HepG2 (cell line): Measurements from ENCODE around the gene PTGIS. TPM values are rescaled to one million over a fixed set of nuclear protein-coding genes. Genes with fewer than 3 reads are reported as not detected.

ENCODE experiments used
- ARID4A ChIP-seq: sonication (generic); formaldehyde crosslinking; IDR thresholded peaks from 2 replicates; pipeline ENCODE4 v1.5.0; 2020; ENCODE audit warnings: mild to moderate bottlenecking, missing genetic modification reagents, borderline replicate concordance
- ELF3 ChIP-seq: IDR thresholded peaks from 2 replicates; pipeline ENCODE4 v1.6.1; 2016; ENCODE audit warnings: missing genetic modification reagents, missing compliant biosample characterization
- ETV5 ChIP-seq: IDR thresholded peaks from 2 replicates; pipeline ENCODE4 v1.6.1; 2018; ENCODE audit warnings: missing biosample characterization, missing genetic modification reagents, inconsistent platforms, borderline replicate concordance
- FOXP1 ChIP-seq, 2 experiments: fragments of 450-650 bp in 1 of 2; IDR thresholded peaks; 2 replicates each; pipeline ENCODE4 v1.6.1; 2017 to 2018; ENCODE audit warnings: antibody characterized with exemption in 1 of 2
- HNF4A ChIP-seq: sonication (generic); formaldehyde crosslinking; IDR thresholded peaks from 2 replicates; pipeline ENCODE4 v1.4.0; 2020; ENCODE audit warnings: missing genetic modification reagents
- HNRNPH1 ChIP-seq: fragments of 200-400 bp; formaldehyde crosslinking; optimal IDR thresholded peaks from 2 replicates; pipeline ENCODE3; 2017; ENCODE audit warnings: mild to moderate bottlenecking, low read depth, low read length
- KDM4B ChIP-seq: sonication (generic); formaldehyde crosslinking; IDR thresholded peaks from 2 replicates; pipeline ENCODE4 v1.4.0; 2020; ENCODE audit warnings: missing genetic modification reagents
- PHF5A ChIP-seq: IDR thresholded peaks from one replicate; pipeline ENCODE4 v1.6.1; 2018; ENCODE audit warnings: low read depth, missing genetic modification reagents; ENCODE audit not compliant: unreplicated experiment
- ZMYM2 ChIP-seq: sonication (generic); formaldehyde crosslinking; IDR thresholded peaks from 2 replicates; pipeline ENCODE4 v1.8.0; 2022; ENCODE audit warnings: mild to moderate bottlenecking, missing genetic modification reagents
- ZNF136 ChIP-seq: sonication (generic); formaldehyde crosslinking; IDR thresholded peaks from 2 replicates; pipeline ENCODE4 v1.8.1; 2022; ENCODE audit warnings: low read depth, mild to moderate bottlenecking, moderate library complexity, missing genetic modification reagents
- ZNF256 ChIP-seq: sonication (generic); formaldehyde crosslinking; conservative IDR thresholded peaks from 2 replicates; pipeline ENCODE4 v1.4.0; 2020; ENCODE audit warnings: missing genetic modification reagents
- ZNF407 ChIP-seq: sonication (generic); formaldehyde crosslinking; IDR thresholded peaks from one replicate; pipeline ENCODE4 v1.5.1; 2020; ENCODE audit warnings: mild to moderate bottlenecking, missing genetic modification reagents; ENCODE audit errors: not compliant biosample characterization
- ZNF770 ChIP-seq: sonication (generic); formaldehyde crosslinking; IDR thresholded peaks from 2 replicates; pipeline ENCODE4 v1.5.0; 2020; ENCODE audit warnings: mild to moderate bottlenecking, missing genetic modification reagents
- ZSCAN9 ChIP-seq: IDR thresholded peaks from 2 replicates; pipeline ENCODE4 v1.6.1; 2016; ENCODE audit warnings: borderline replicate concordance
- polyA plus RNA-seq, 8 experiments: library from polyadenylated mRNA; depleted of rRNA in 3 of 8; stranded (reverse) in 7 of 8; unstranded in 1 of 8; fragments of >200 nt; fragmentation: Illumina TruSeq in 4 of 8; extraction: Trizol in 4 of 8; gene quantifications; 2 replicates each; pipeline versions ENCODE4 v1.2.1 to v1.2.3, GENCODE V29; 2011 to 2016; ENCODE audit warnings: low read depth in 4 of 8, missing spikeins in 1 of 8, mixed read lengths in 1 of 8; ENCODE audit not compliant: insufficient read depth in 1 of 8
- total RNA-seq, 5 experiments: library from RNA; depleted of rRNA; stranded (reverse); fragments of >200 nt; fragmentation: Illumina TruSeq; extraction: Trizol; gene quantifications; 2 replicates each; pipeline ENCODE4 v1.2.3, GENCODE V29; 2016; ENCODE audit warnings: low read depth in 1 of 5

Gene PTGIS
- total and polyA plus RNA-seq, 2 of the 13 experiments (the other 11 are each of a cell fraction or from before 2014, with no cell fraction given) = not detected

GRCh38 chr20:49594143-49594930 is 26.4 kb upstream of the PTGIS start (continued):
- TF ChIP-seq ZNF407 (CRISPR knock-in tag) = peak; percentile 31
- TF ChIP-seq ZSCAN9 (CRISPR knock-in tag) = 0 out of 2 replicates have a peak, but pooled peaks have one; percentile 33
- peak; percentile 33; the same call in 1 of the 2 replicates for TF ChIP-seq ZNF136 (CRISPR knock-in tag)
- no peak for TF ChIP-seq KDM4B
- no peak for TF ChIP-seq HNRNPH1
- TF ChIP-seq FOXP1 (IDR thresholded peaks at IDR 0.05) = no peak
- TF ChIP-seq FOXP1 (CRISPR knock-in tag; IDR thresholded peaks at IDR 0.05) = peak; percentile 6; the same call in 1 of the 2 replicates
- no peak for TF ChIP-seq ARID4A (CRISPR knock-in tag)
- TF ChIP-seq ZMYM2 = peak; percentile 91
- peak; percentile 57 for TF ChIP-seq ZNF770
- peak; percentile 25 for TF ChIP-seq ELF3
- TF ChIP-seq HNF4A (CRISPR knock-in tag) = peak; percentile 73
- peak; percentile 97 for TF ChIP-seq ETV5
- TF ChIP-seq PHF5A (CRISPR knock-in tag) = no peak
- TF ChIP-seq ZNF256 (CRISPR knock-in tag) = no peak
